Prostate gland (tissue), 2 donors: ENCODE measurements around the gene MAN2C1.

Experiments
- POLR2A ChIP-seq: fragments of 450-650 bp; IDR thresholded peaks from one replicate; pipeline ENCODE4 v1.6.1; 2016; ENCODE audit warnings: antibody characterized with exemption, mild to moderate bottlenecking
- POLR2AphosphoS5 ChIP-seq: sonication (generic); formaldehyde crosslinking; IDR thresholded peaks from one replicate; pipeline ENCODE4 v1.6.1; 2017; ENCODE audit warnings: antibody characterized with exemption
- TF ChIP-seq, protein P1 (sequence below), 4 experiments: fragments of 200-600 bp in 2 of 4; fragments of 450-650 bp in 2 of 4; sonication (generic) in 2 of 4; IDR thresholded peaks; 1 replicate in 3 of 4; 2 replicates in 1 of 4; pipeline ENCODE4 v1.5.1; 2016 to 2019; ENCODE audit warnings: antibody characterized with exemption in 4 of 4, mild to moderate bottlenecking in 2 of 4, moderate library complexity in 2 of 4

DNA sequence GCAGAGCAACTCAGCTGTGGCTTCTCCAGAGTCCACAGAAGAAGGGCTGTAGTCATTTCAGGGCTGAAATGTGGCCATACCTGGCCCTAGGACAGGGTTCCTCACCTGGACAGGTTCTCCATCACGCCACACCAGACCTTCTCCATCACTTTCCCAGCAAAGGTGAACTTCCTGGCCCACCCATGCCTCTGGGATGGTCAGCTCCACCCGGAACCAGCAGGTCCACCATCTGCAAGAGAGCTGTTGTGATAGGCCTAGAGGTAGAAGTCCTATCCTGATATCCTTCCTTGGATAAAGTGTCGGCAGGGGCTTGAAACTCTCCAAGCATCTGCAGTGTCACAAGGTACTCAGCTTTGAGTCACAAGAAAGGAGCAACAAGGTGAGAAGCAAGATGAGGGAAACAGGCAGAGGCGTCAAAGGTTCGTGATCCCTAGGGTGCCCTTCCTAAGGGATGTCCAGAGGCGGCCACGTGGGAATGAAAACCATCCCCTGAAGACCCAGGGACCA, 948 bp downstream of the MAN2C1 start:
- TF ChIP-seq, protein P1, sequence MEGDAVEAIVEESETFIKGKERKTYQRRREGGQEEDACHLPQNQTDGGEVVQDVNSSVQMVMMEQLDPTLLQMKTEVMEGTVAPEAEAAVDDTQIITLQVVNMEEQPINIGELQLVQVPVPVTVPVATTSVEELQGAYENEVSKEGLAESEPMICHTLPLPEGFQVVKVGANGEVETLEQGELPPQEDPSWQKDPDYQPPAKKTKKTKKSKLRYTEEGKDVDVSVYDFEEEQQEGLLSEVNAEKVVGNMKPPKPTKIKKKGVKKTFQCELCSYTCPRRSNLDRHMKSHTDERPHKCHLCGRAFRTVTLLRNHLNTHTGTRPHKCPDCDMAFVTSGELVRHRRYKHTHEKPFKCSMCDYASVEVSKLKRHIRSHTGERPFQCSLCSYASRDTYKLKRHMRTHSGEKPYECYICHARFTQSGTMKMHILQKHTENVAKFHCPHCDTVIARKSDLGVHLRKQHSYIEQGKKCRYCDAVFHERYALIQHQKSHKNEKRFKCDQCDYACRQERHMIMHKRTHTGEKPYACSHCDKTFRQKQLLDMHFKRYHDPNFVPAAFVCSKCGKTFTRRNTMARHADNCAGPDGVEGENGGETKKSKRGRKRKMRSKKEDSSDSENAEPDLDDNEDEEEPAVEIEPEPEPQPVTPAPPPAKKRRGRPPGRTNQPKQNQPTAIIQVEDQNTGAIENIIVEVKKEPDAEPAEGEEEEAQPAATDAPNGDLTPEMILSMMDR (IDR thresholded peaks at IDR 0.05), result no peak
- TF ChIP-seq POLR2A (no peak), POLR2AphosphoS5 (no peak)
